KMS-11 (cell line): ENCODE data around the gene PHLPP2.

Experiments
- H2AFZ ChIP-seq: fragments of 200-600 bp; sonication (generic); 2 replicates; pipeline ENCODE4 v1.6.1; 2016; ENCODE audit warnings: antibody characterized with exemption, mixed run types, low read depth
- H3K27ac ChIP-seq: fragments of 200-600 bp; sonication (generic); 2 replicates; pipeline ENCODE4 v1.6.1; 2016; ENCODE audit warnings: mild to moderate bottlenecking, mixed run types
- H3K27me3 ChIP-seq: fragments of 200-600 bp; sonication (generic); 2 replicates; pipeline ENCODE4 v1.6.1; 2017; ENCODE audit warnings: mild to moderate bottlenecking, low read depth, mixed run types, moderate library complexity; ENCODE audit not compliant: insufficient read depth
- H3K36me3 ChIP-seq: fragments of 200-600 bp; sonication (generic); 2 replicates; pipeline ENCODE4 v1.6.1; 2017; ENCODE audit warnings: mild to moderate bottlenecking, mixed run types; ENCODE audit not compliant: insufficient read depth
- H3K4me1 ChIP-seq: fragments of 200-600 bp; sonication (generic); 2 replicates; pipeline ENCODE4 v1.6.1; 2016; ENCODE audit warnings: mild to moderate bottlenecking, low read depth, mixed run types; ENCODE audit not compliant: poor library complexity, severe bottlenecking
- H3K4me2 ChIP-seq: fragments of 200-600 bp; sonication (generic); 2 replicates; pipeline ENCODE4 v1.7.0; 2016; ENCODE audit warnings: mild to moderate bottlenecking, mixed run types
- H3K4me3 ChIP-seq: fragments of 200-600 bp; sonication (generic); IDR thresholded peaks from 2 replicates; pipeline ENCODE4 v1.6.1; 2017; ENCODE audit warnings: low read depth, low read length, mixed read lengths; ENCODE audit not compliant: insufficient read depth
- H3K79me2 ChIP-seq: fragments of 200-600 bp; sonication (generic); 2 replicates; pipeline ENCODE4 v1.6.1; 2016; ENCODE audit warnings: low read depth, mixed run types; ENCODE audit not compliant: insufficient read depth
- H3K9ac ChIP-seq: fragments of 200-600 bp; sonication (generic); 2 replicates; pipeline ENCODE4 v1.6.1; 2016; ENCODE audit warnings: mild to moderate bottlenecking, mixed run types
- H4K20me1 ChIP-seq: fragments of 200-600 bp; sonication (generic); 2 replicates; pipeline ENCODE4 v1.6.1; 2016; ENCODE audit warnings: mild to moderate bottlenecking, mixed run types; ENCODE audit not compliant: insufficient read depth
- CTCF ChIP-seq: fragments of 200-600 bp; sonication (generic); conservative IDR thresholded peaks from 2 replicates; pipeline ENCODE4 v1.6.1; 2017; ENCODE audit warnings: low read depth, mild to moderate bottlenecking, antibody characterized with exemption, low read length, moderate library complexity, mixed read lengths

Gene PHLPP2

DNA sequence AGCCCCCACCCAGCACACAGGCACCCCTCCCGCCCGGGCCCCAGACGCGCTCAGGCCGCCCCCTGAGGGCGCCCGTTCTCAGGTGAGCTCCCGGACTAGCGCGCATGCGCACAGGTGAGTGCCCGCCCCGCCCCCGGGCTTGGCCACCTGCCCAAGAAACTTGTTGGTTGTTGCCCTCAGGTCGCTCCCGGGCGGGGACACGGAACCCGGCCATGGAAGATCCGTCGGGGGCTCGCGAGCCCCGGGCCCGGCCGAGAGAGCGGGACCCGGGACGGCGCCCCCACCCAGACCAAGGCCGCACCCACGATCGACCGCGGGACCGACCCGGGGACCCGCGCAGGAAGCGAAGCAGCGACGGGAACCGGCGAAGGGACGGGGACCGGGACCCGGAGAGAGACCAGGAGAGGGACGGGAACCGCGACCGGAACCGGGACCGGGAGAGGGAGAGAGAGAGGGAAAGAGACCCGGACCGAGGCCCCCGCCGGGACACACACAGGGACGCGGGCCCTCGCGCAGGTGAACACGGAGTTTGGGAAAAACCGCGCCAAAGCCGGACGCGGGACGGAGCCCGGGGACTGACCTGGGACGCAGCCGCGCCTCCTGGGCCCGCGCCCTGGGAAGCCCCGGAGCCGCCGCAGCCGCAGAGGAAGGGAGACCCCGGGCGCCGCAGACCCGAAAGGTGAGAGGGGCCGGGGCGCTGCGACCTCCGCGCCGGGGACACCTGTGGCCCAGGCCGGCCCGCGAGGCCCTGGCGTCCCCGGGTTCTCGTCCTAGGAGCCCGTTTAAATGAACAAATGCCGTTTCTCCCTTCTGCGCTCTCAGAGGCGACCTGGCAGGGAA lies 98.3 kb downstream of the PHLPP2 start, which contains the start of gene MARVELD3:
TSS of gene MARVELD3 (plus strand) at position 167 of the 840 bp plus-strand sequence. CDS start at position 213, 46 bp downstream.
- Histone ChIP-seq H3K36me3 (no peaks in the 10 kb centered on the region), H3K4me2 (peak within 1 kb of the TSS; percentile 40), H3K27ac (no peak within 1 kb of the TSS), H3K4me3 (no peak within 1 kb of the TSS), H3K79me2 (no peaks in the 10 kb centered on the region), H3K9ac (no peak within 1 kb of the TSS), H3K27me3 (no peaks in the 10 kb centered on the region), H2AFZ (peak within 1 kb of the TSS; percentile 87), H4K20me1 (no peaks in the 10 kb centered on the region), H3K4me1 (peaks cover 13% of the 10 kb centered on the region)
- TF ChIP-seq CTCF = no peak

- Histone ChIP-seq H3K27me3 (no peaks in the 10 kb centered on the region), H3K36me3 (no peaks in the 10 kb centered on the region), H3K4me1 (peaks cover 13% of the 10 kb centered on the region), H3K4me2 (no peak overlapping the region), H4K20me1 (no peaks in the 10 kb centered on the region), H2AFZ (peak overlapping the region; percentile 87; the same call in 1 of the 2 replicates), H3K79me2 (no peaks in the 10 kb centered on the region), H3K9ac (no peak overlapping the region), H3K4me3 (no peak overlapping the region), H3K27ac (no peak overlapping the region)
- TF ChIP-seq CTCF = no peak
These were observed 99.2 kb downstream of the PHLPP2 start for GRCh38 chr16:71625113-71625850.

- no peak overlapping the region for H2AFZ ChIP-seq
These were observed 100.9 kb downstream of the PHLPP2 start for GRCh38 chr16:71623597-71623996.

DNA sequence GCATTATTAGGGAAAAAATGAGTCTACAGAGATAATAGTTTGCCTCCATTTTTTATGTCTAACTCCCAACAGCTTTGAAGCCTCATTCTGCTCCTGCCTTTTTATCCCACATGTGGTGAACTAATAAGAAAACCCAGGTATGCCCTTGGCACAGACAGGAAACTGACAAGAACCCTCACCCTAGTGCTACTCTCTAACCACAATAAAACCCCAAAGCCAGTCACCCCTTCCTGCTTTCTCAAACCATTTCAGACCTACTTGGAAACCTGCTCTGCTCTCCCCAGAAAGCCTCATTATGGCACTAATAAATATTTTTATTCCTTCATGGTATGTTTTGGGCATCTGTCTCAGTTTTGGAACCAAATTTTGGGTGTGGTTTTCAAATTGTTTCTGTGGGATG lies 102.4 kb downstream of the PHLPP2 start:
- Histone ChIP-seq H2AFZ (no peak overlapping the region), H4K20me1 (no peaks in the 10 kb centered on the region), H3K27ac (no peak overlapping the region), H3K4me1 (peaks cover 13% of the 10 kb centered on the region), H3K27me3 (no peaks in the 10 kb centered on the region), H3K4me2 (no peak overlapping the region), H3K79me2 (no peaks in the 10 kb centered on the region), H3K4me3 (no peak overlapping the region), H3K9ac (no peak overlapping the region), H3K36me3 (no peaks in the 10 kb centered on the region)
- no peak for TF ChIP-seq CTCF

More at GRCh38 chr16:71623597-71623996, 100.9 kb downstream of the PHLPP2 start:
- H3K79me2 ChIP-seq = no peaks in the 10 kb centered on the region
- no peaks in the 10 kb centered on the region for H3K27me3 ChIP-seq
- H4K20me1 ChIP-seq = no peaks in the 10 kb centered on the region
- no peak overlapping the region for H3K9ac ChIP-seq
- no peak overlapping the region for H3K4me2 ChIP-seq
- H3K4me3 ChIP-seq = no peak overlapping the region
- peaks cover 13% of the 10 kb centered on the region for H3K4me1 ChIP-seq
- no peaks in the 10 kb centered on the region for H3K36me3 ChIP-seq
- H3K27ac ChIP-seq = no peak overlapping the region
- TF ChIP-seq CTCF = no peak
